ENCODE data around the gene KCNK1.

GRCh38 chr1:233679591-233680373 is 65.9 kb downstream of the KCNK1 start:
- TF ChIP-seq JUND (IDR thresholded peaks at IDR 0.05): no peak
- no peak for TF ChIP-seq TAF1 (IDR thresholded peaks at IDR 0.05; ENCODE audit: borderline replicate concordance, low read depth, low read length)
- no peak for TF ChIP-seq POLR2AphosphoS5 (IDR thresholded peaks at IDR 0.05; ENCODE audit: low read depth, low read length)
- TF ChIP-seq CTCF (IDR thresholded peaks at IDR 0.05): no peak
- no peak for TF ChIP-seq SMC3 (IDR thresholded peaks at IDR 0.05; ENCODE audit: low read depth, low read length)
